ENCODE results near the gene MTF2.
"Not testable (repeated sequence)": the region's sequence is repeated elsewhere in the genome, so short reads cannot be mapped to it uniquely, and the experiment has no call there.

MTF2 gene

GRCh38 chr1:93151474-93151873 lies 72.4 kb downstream of the MTF2 start:
- no peak overlapping the region for H3K4me3 ChIP-seq (ENCODE audit: severe bottlenecking)
- H3K27me3 ChIP-seq (ENCODE audit: insufficient read depth, poor library complexity, severe bottlenecking), result no peaks in the 10 kb centered on the region
- no peaks in the 10 kb centered on the region for H3K9me3 ChIP-seq (ENCODE audit: severe bottlenecking)
- peaks cover 7% of the 10 kb centered on the region for H3K4me1 ChIP-seq (ENCODE audit: insufficient read depth, poor library complexity, severe bottlenecking)
- DNase-seq (ENCODE audit: low spot score) (no peak), ATAC-seq (ENCODE audit: low read depth) (no peak)
- no peak overlapping the region for H3K27ac ChIP-seq (ENCODE audit: poor library complexity, severe bottlenecking)
- H3K36me3 ChIP-seq (ENCODE audit: low read depth), result peaks cover 84% of the 10 kb centered on the region
- TF ChIP-seq CTCF (IDR thresholded peaks at IDR 0.05; ENCODE audit: poor library complexity, severe bottlenecking), result no peak

GRCh38 chr1:93152835-93153234 lies 73.8 kb downstream of the MTF2 start:
- Histone ChIP-seq H3K27ac (ENCODE audit: poor library complexity, severe bottlenecking) (no peak overlapping the region), H3K27me3 (ENCODE audit: insufficient read depth, poor library complexity, severe bottlenecking) (no peaks in the 10 kb centered on the region), H3K9me3 (ENCODE audit: severe bottlenecking) (no peaks in the 10 kb centered on the region), H3K4me1 (ENCODE audit: insufficient read depth, poor library complexity, severe bottlenecking) (peaks cover 7% of the 10 kb centered on the region), H3K4me3 (ENCODE audit: severe bottlenecking) (no peak overlapping the region), H3K36me3 (ENCODE audit: low read depth) (peaks cover 92% of the 10 kb centered on the region)
- TF ChIP-seq CTCF (IDR thresholded peaks at IDR 0.05; ENCODE audit: poor library complexity, severe bottlenecking), result no peak
- ATAC-seq (ENCODE audit: low read depth), result no peak
- DNase-seq (ENCODE audit: low spot score), result no peak

- Histone ChIP-seq H3K27ac (ENCODE audit: poor library complexity, severe bottlenecking) (no peak overlapping the region), H3K36me3 (ENCODE audit: low read depth) (peaks cover 92% of the 10 kb centered on the region), H3K9me3 (ENCODE audit: severe bottlenecking) (no peaks in the 10 kb centered on the region), H3K4me3 (ENCODE audit: severe bottlenecking) (no peak overlapping the region), H3K27me3 (ENCODE audit: insufficient read depth, poor library complexity, severe bottlenecking) (no peaks in the 10 kb centered on the region), H3K4me1 (ENCODE audit: insufficient read depth, poor library complexity, severe bottlenecking) (peaks cover 7% of the 10 kb centered on the region)
- ATAC-seq (ENCODE audit: low read depth) (no peak), DNase-seq (ENCODE audit: low spot score) (no peak)
- no peak for TF ChIP-seq CTCF (IDR thresholded peaks at IDR 0.05; ENCODE audit: poor library complexity, severe bottlenecking)
Measured at GRCh38 chr1:93154898-93155297, 75.8 kb downstream of the MTF2 start.

- Histone ChIP-seq H3K27ac (ENCODE audit: poor library complexity, severe bottlenecking) (no peak overlapping the region), H3K4me1 (ENCODE audit: insufficient read depth, poor library complexity, severe bottlenecking) (peaks cover 7% of the 10 kb centered on the region), H3K27me3 (ENCODE audit: insufficient read depth, poor library complexity, severe bottlenecking) (no peaks in the 10 kb centered on the region), H3K36me3 (ENCODE audit: low read depth) (peaks cover 92% of the 10 kb centered on the region), H3K9me3 (ENCODE audit: severe bottlenecking) (no peaks in the 10 kb centered on the region), H3K4me3 (ENCODE audit: severe bottlenecking) (no peak overlapping the region)
- no peak for TF ChIP-seq CTCF (IDR thresholded peaks at IDR 0.05; ENCODE audit: poor library complexity, severe bottlenecking)
- ATAC-seq (ENCODE audit: low read depth) (no peak), DNase-seq (ENCODE audit: low spot score) (no peak)
Measured at GRCh38 chr1:93155335-93155734, 76.3 kb downstream of the MTF2 start.

GRCh38 chr1:93159337-93159736 lies 80.3 kb downstream of the MTF2 start:
- H3K27ac ChIP-seq (ENCODE audit: poor library complexity, severe bottlenecking), result no peak overlapping the region
- no peak for DNase-seq (ENCODE audit: low spot score)
- H3K9me3 ChIP-seq (ENCODE audit: severe bottlenecking), result no peaks in the 10 kb centered on the region
- no peak overlapping the region for H3K4me3 ChIP-seq (ENCODE audit: severe bottlenecking)
- H3K27me3 ChIP-seq (ENCODE audit: insufficient read depth, poor library complexity, severe bottlenecking), result no peaks in the 10 kb centered on the region
- no peak for ATAC-seq (ENCODE audit: low read depth)
- H3K4me1 ChIP-seq (ENCODE audit: insufficient read depth, poor library complexity, severe bottlenecking), result peaks cover 7% of the 10 kb centered on the region
- H3K36me3 ChIP-seq (ENCODE audit: low read depth), result peaks cover 68% of the 10 kb centered on the region
- TF ChIP-seq CTCF (IDR thresholded peaks at IDR 0.05; ENCODE audit: poor library complexity, severe bottlenecking), result no peak

GRCh38 chr1:93163314-93163713 lies 84.2 kb downstream of the MTF2 start:
- not testable (repeated sequence) for H3K27ac ChIP-seq (ENCODE audit: poor library complexity, severe bottlenecking); H3K9me3 ChIP-seq (ENCODE audit: severe bottlenecking); H3K4me3 ChIP-seq (ENCODE audit: severe bottlenecking); ATAC-seq (ENCODE audit: low read depth); H3K4me1 ChIP-seq (ENCODE audit: insufficient read depth, poor library complexity, severe bottlenecking); DNase-seq (ENCODE audit: low spot score); H3K27me3 ChIP-seq (ENCODE audit: insufficient read depth, poor library complexity, severe bottlenecking)
- H3K36me3 ChIP-seq (ENCODE audit: low read depth), result peaks cover 45% of the 10 kb centered on the region

All from RWPE2 (cell line).